SU-DHL-6 (cell line): Measurements from ENCODE around the gene KCNK2.

ENCODE experiments used
- H2AFZ ChIP-seq: fragments of 200-600 bp; sonication (generic); 2 replicates; pipeline ENCODE4 v1.6.1; 2014; ENCODE audit warnings: low read depth, mild to moderate bottlenecking, moderate library complexity, mixed read lengths, antibody characterized with exemption, low read length; ENCODE audit not compliant: severe bottlenecking
- H3F3A ChIP-seq: fragments of 200-600 bp; shearing (Covaris generic); 2 replicates; pipeline ENCODE4 v1.6.0; 2016; ENCODE audit warnings: antibody characterized with exemption, mild to moderate bottlenecking; ENCODE audit not compliant: insufficient read depth
- H3K27ac ChIP-seq: fragments of 200-600 bp; sonication (generic); 2 replicates; pipeline ENCODE4 v1.5.1; 2016; ENCODE audit warnings: low read depth, mild to moderate bottlenecking, low read length, moderate library complexity, mixed read lengths
- H3K27me3 ChIP-seq: fragments of 200-600 bp; sonication (generic), shearing (Covaris generic); 2 replicates; pipeline ENCODE4 v1.6.0; 2014; ENCODE audit warnings: mild to moderate bottlenecking, low read length
- H3K36me3 ChIP-seq: fragments of 200-600 bp; sonication (generic); 2 replicates; pipeline ENCODE4 v1.6.1; 2014; ENCODE audit warnings: mild to moderate bottlenecking, low read length, mixed read lengths
- H3K4me2 ChIP-seq: fragments of 300-600, 200-600 bp; shearing (Covaris generic), sonication (generic); 2 replicates; pipeline ENCODE4 v1.6.0; 2014; ENCODE audit warnings: low read length, low read depth, mild to moderate bottlenecking; ENCODE audit not compliant: poor library complexity, severe bottlenecking
- H3K4me3 ChIP-seq: fragments of 200-600 bp; sonication (generic); 2 replicates; pipeline ENCODE4 v1.5.1; 2014; ENCODE audit warnings: antibody characterized with exemption, low read length, mild to moderate bottlenecking, mixed read lengths; ENCODE audit not compliant: insufficient read depth, poor library complexity, severe bottlenecking
- H3K79me2 ChIP-seq: fragments of 200-600 bp; sonication (generic); 2 replicates; pipeline ENCODE4 v1.6.1; 2014; ENCODE audit warnings: mild to moderate bottlenecking, low read length, moderate library complexity; ENCODE audit not compliant: insufficient read depth
- H3K9ac ChIP-seq: fragments of 200-600 bp; sonication (generic); 2 replicates; pipeline ENCODE4 v1.7.0; 2014; ENCODE audit warnings: mild to moderate bottlenecking, low read length
- H3K9me2 ChIP-seq: fragments of 200-600 bp; sonication (generic); replicated peaks from 2 replicates; pipeline ENCODE4 v1.6.1; 2014; ENCODE audit warnings: low read length; ENCODE audit not compliant: insufficient read depth
- H3K9me3 ChIP-seq: fragments of 200-600 bp; sonication (generic); 2 replicates; pipeline ENCODE4 v1.6.1; 2014; ENCODE audit warnings: low read length, mixed read lengths; ENCODE audit not compliant: insufficient read depth
- H4K20me1 ChIP-seq: fragments of 200-600 bp; sonication (generic); 2 replicates; pipeline ENCODE4 v1.6.1; 2014; ENCODE audit warnings: low read depth, mild to moderate bottlenecking, antibody characterized with exemption, low read length, moderate library complexity, mixed read lengths
- EZH2phosphoT487 ChIP-seq: fragments of 200-600 bp; sonication (generic), shearing (Covaris generic); conservative IDR thresholded peaks from 2 replicates; pipeline ENCODE4 v1.6.1; 2018; ENCODE audit warnings: mild to moderate bottlenecking, antibody characterized with exemption, low read length, moderate library complexity, mixed read lengths
- TF ChIP-seq, protein P1 (sequence below): fragments of 200-600 bp; sonication (generic); IDR thresholded peaks from one replicate; pipeline ENCODE4 v1.5.1; 2017; ENCODE audit warnings: antibody characterized with exemption, mild to moderate bottlenecking, low read length, moderate library complexity; ENCODE audit not compliant: insufficient read depth, poor library complexity, severe bottlenecking

The KCNK2 gene

DNA sequence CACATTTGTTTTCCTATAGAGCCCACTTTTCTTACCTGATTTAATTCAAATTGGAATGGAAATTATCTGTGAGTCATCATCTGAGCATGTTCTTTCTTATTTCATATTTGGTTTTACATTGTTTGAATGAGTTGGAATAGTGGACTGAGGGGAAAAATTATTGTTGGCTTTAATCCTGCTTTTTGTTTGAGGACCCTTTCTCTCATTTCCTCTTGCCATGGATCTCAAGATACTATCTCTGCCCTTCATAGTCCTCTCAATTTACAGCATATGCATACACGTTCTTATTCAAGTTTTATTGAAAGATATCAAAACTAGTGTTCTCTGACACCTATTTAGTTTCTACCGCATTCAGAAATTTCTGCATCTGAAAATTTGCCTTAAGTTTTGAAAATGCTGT lies 5.1 kb downstream of the KCNK2 start:
- H3K79me2 ChIP-seq, result no peaks in the 10 kb centered on the region
- no peaks in the 10 kb centered on the region for H3K9me3 ChIP-seq
- no peaks in the 10 kb centered on the region for H3K36me3 ChIP-seq
- H4K20me1 ChIP-seq, result no peaks in the 10 kb centered on the region
- 0 out of 2 replicates have a peak, but pooled peaks cover 2% of the 10 kb centered on the region for H3K27me3 ChIP-seq
- H3K27ac ChIP-seq, result no peak overlapping the region
- no peak overlapping the region for H2AFZ ChIP-seq
- no peak overlapping the region for H3K9ac ChIP-seq
- TF ChIP-seq, protein P1, sequence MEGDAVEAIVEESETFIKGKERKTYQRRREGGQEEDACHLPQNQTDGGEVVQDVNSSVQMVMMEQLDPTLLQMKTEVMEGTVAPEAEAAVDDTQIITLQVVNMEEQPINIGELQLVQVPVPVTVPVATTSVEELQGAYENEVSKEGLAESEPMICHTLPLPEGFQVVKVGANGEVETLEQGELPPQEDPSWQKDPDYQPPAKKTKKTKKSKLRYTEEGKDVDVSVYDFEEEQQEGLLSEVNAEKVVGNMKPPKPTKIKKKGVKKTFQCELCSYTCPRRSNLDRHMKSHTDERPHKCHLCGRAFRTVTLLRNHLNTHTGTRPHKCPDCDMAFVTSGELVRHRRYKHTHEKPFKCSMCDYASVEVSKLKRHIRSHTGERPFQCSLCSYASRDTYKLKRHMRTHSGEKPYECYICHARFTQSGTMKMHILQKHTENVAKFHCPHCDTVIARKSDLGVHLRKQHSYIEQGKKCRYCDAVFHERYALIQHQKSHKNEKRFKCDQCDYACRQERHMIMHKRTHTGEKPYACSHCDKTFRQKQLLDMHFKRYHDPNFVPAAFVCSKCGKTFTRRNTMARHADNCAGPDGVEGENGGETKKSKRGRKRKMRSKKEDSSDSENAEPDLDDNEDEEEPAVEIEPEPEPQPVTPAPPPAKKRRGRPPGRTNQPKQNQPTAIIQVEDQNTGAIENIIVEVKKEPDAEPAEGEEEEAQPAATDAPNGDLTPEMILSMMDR, result no peak
- no peak for TF ChIP-seq EZH2phosphoT487
- no peak overlapping the region for H3K4me2 ChIP-seq
- H3K9me2 ChIP-seq, result no peaks in the 10 kb centered on the region
- no peaks in the 10 kb centered on the region for H3F3A ChIP-seq
- no peak overlapping the region for H3K4me3 ChIP-seq

DNA sequence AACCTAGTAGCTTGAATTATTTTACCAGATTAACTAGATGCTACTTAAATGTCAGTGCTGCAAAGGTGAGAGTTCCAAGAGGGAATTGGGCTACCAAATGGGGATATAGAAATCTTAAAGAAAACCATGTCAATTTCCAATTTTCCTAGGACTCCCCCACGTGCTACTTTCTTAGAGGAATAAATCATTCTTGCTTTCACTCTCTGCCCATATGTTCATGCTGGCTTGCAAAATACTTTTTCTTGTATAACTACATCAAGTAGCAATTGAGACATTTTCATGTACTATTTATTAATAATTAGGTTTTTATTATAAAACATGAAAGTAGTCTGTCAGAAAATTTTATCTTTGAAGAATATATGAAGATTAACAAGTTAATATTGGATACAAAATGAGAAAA lies 11.8 kb downstream of the KCNK2 start:
- TF ChIP-seq, protein P1, result no peak
- no peak for TF ChIP-seq EZH2phosphoT487
- H2AFZ ChIP-seq, result no peak overlapping the region
- no peaks in the 10 kb centered on the region for H3F3A ChIP-seq
- no peaks in the 10 kb centered on the region for H4K20me1 ChIP-seq
- no peaks in the 10 kb centered on the region for H3K9me2 ChIP-seq
- H3K27me3 ChIP-seq, result no peaks in the 10 kb centered on the region
- no peaks in the 10 kb centered on the region for H3K36me3 ChIP-seq
- H3K9me3 ChIP-seq, result no peaks in the 10 kb centered on the region
- no peak overlapping the region for H3K9ac ChIP-seq
- H3K27ac ChIP-seq, result no peak overlapping the region
- H3K4me3 ChIP-seq, result no peak overlapping the region
- H3K4me2 ChIP-seq, result no peak overlapping the region
- H3K79me2 ChIP-seq, result no peaks in the 10 kb centered on the region

DNA sequence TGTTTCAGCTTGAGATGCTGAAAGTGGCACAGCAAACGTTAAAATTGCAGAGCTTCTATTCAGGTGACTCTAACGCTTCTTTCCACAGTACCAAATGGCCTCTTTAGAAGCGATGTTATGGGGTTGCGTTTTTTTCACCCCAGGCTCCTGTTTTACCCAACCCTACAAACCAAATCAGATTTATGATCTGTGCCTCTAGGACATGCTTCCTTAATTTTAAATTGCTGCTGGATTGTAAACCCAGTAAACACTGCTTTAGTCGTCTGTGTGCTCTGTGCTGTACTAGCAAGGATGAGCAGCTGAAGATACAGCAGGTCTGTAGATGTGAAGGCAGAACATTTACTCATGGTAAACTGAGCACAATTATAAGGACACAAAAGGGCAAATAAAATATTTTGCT lies 13.0 kb downstream of the KCNK2 start:
- H3K79me2 ChIP-seq, result no peaks in the 10 kb centered on the region

More for the DNA sequence above, 13.0 kb downstream of the KCNK2 start:
- no peak overlapping the region for H3K4me3 ChIP-seq
- no peaks in the 10 kb centered on the region for H4K20me1 ChIP-seq
- H3K27ac ChIP-seq, result no peak overlapping the region
- no peak overlapping the region for H3K9ac ChIP-seq
- no peak overlapping the region for H3K4me2 ChIP-seq
- no peaks in the 10 kb centered on the region for H3F3A ChIP-seq
- TF ChIP-seq, protein P1, result no peak
- no peak for TF ChIP-seq EZH2phosphoT487
- no peak overlapping the region for H2AFZ ChIP-seq
- no peaks in the 10 kb centered on the region for H3K27me3 ChIP-seq
- no peaks in the 10 kb centered on the region for H3K36me3 ChIP-seq
- H3K9me2 ChIP-seq, result no peaks in the 10 kb centered on the region
- no peaks in the 10 kb centered on the region for H3K9me3 ChIP-seq
